Omental fat pad (tissue), 4 donors: ENCODE data around the gene MPZL3. TPM values are rescaled to one million over a fixed set of nuclear protein-coding genes. Genes with fewer than 3 reads are reported as not detected.

Experiments used
- ATAC-seq: fragments of 150-250 bp; one replicate; pipeline ENCODE4 v1.9.1; 2016; ENCODE audit warnings: mild to moderate bottlenecking, moderate library complexity; ENCODE audit not compliant: low FRiP score
- DNase-seq: peaks from one replicate; pipeline ENCODE4 v3.0.0-alpha.2; 2019; ENCODE audit warnings: low spot score
- total RNA-seq, 4 donors: library from RNA; depleted of rRNA; stranded (reverse); fragments of >200 nt; gene quantifications; one replicate each; pipeline ENCODE4 v1.1.0, GENCODE V29; 2016
- TF ChIP-seq, protein P1 (sequence below), 3 donors: fragments of 450-650 bp; IDR thresholded peaks; one replicate each; pipeline ENCODE4 v1.5.1; 2016 to 2017; ENCODE audit warnings: antibody characterized with exemption in 3 of 3, mild to moderate bottlenecking in 3 of 3, moderate library complexity in 2 of 3

MPZL3 gene
- total RNA-seq, 4 donors from 2014 or later = 1.3 to 2.5 (median 2.4) TPM

- DNase-seq (no peak), ATAC-seq (no peak)
- TF ChIP-seq, protein P1, sequence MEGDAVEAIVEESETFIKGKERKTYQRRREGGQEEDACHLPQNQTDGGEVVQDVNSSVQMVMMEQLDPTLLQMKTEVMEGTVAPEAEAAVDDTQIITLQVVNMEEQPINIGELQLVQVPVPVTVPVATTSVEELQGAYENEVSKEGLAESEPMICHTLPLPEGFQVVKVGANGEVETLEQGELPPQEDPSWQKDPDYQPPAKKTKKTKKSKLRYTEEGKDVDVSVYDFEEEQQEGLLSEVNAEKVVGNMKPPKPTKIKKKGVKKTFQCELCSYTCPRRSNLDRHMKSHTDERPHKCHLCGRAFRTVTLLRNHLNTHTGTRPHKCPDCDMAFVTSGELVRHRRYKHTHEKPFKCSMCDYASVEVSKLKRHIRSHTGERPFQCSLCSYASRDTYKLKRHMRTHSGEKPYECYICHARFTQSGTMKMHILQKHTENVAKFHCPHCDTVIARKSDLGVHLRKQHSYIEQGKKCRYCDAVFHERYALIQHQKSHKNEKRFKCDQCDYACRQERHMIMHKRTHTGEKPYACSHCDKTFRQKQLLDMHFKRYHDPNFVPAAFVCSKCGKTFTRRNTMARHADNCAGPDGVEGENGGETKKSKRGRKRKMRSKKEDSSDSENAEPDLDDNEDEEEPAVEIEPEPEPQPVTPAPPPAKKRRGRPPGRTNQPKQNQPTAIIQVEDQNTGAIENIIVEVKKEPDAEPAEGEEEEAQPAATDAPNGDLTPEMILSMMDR (IDR thresholded peaks at IDR 0.05) = no peak
Observed at GRCh38 chr11:118227865-118228785, 24.0 kb downstream of the MPZL3 start.

GRCh38 chr11:118226781-118227180 is 25.4 kb downstream of the MPZL3 start:
- TF ChIP-seq, protein P1 (IDR thresholded peaks at IDR 0.05) = no peak
- DNase-seq (no peak), ATAC-seq (no peak)

DNA sequence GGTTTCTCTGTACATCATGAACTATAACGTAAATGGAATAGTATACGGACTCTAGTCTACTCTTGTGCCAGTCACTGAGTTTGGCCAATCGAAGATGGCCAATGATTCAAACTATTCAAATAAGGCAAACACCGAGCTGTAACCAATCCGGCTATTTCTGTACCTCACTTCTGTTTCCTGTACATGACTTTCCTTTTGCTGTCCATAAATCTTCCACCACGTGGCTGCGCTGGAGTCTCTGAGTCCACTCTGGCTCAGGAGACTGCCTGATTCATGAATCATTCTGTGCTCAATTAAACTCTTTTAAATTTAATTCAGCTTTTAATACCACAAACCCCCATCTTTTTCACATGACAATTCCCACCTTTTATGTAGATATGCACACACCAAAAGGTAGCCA is 25.9 kb downstream of the MPZL3 start:
- no peak for ATAC-seq
- TF ChIP-seq, protein P1 (IDR thresholded peaks at IDR 0.05) = no peak

GRCh38 chr11:118224511-118225188 is 27.5 kb downstream of the MPZL3 start, which contains the start of gene JAML:
TSS of gene JAML (minus strand) at chr11:118225011. CDS start at chr11:118214866, 10,145 bp downstream.
- no peak for DNase-seq
- TF ChIP-seq, protein P1 (IDR thresholded peaks at IDR 0.05) = no peak
- ATAC-seq = no peak

More for the DNA sequence above, 25.9 kb downstream of the MPZL3 start:
- no peak for DNase-seq

DNA sequence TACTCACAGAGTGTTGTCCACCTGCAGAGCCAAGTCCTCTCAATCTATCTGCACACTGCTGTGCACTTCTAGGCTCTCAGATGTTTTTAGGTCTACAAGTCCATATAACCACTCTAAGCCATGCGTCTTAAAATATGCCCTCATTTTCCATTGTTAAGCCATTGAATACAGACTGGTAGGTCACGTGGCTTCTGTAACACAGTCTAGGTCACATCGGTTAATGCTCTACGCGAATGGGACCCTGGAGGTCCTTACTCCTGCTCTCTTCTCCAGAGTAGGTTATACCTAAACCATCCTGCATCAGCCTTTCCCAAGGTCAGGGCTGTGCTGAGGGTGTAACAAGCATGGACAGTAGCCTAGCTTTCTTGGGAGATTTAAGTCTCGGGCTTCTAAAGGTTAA is 28.2 kb downstream of the MPZL3 start:
- DNase-seq (no peak), ATAC-seq (no peak)
- TF ChIP-seq, protein P1 (IDR thresholded peaks at IDR 0.05) = no peak

- TF ChIP-seq, protein P1 (IDR thresholded peaks at IDR 0.05) = no peak
- DNase-seq = no peak
- ATAC-seq = no peak
Observed at GRCh38 chr11:118223570-118223969, 28.6 kb downstream of the MPZL3 start.
